Adipose tissue (tissue), 3 donors: ENCODE results near the gene PPIP5K2. TPM values are rescaled to one million over a fixed set of nuclear protein-coding genes. Genes with fewer than 3 reads are reported as not detected.

Experiments used
- H3K27ac ChIP-seq: one replicate; pipeline ENCODE4 v1.5.1; 2013; ENCODE audit warnings: low read depth, low read length
- WGBS, 3 donors: extraction: QIAGEN DNeasy Blood & Tissue Kit; methylation state at CpG; one replicate each; pipeline ENCODE4 v1.1.7; 2013; 5-methylcytosine and 5-hydroxymethylcytosine counted together
- polyA plus RNA-seq, 3 donors: library from polyadenylated mRNA; stranded (reverse); fragments of 200-250 nt; gene quantifications; one replicate each; pipeline ENCODE4 v1.2.3, GENCODE V29; 2013
- donor health status: healthy with polysubstance abuse.
- donor health status: Bipolar disorder and iron deficiency.
- donor health status: healthy.

PPIP5K2 gene
- polyA plus RNA-seq, 3 donors = 8.9 to 16.6 (median 10.8) TPM

DNA sequence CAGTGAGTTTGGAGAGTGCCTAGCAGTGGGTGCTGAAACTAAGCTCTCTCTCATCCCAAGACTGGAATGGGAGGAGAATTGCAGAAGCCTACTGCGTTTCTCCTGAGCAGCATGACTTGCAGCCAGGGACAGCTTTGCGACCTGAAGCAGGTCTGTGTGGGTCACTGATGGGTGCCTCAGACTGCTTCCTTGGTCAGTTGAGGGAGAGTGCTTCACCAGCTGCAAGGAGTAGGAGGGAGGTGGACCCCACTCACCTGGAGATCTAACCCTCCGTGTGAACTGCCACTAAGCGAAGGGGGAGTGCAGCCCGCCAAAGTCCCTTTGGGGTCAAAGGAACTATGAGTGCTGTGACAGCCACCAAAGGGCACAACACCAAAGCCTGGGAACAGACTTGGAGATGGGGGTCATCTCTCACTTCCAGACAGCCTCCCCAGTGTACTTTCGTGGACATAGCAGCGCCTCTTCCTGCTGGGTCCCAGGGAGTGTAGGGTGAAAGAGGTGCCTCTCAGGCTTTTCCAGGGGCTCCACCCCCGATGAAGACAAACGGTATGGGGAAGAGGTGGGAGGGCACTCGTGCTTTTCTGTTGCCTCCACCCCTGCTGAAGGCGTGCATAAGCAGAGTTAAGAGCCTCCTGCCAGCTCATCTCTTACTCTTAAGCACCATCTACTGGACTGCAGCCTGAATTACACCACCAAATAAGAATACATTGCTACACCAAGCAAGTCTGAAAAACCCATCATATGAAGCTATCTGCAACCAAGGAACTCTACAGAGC, 104.2 kb downstream of the PPIP5K2 start:
- WGBS, 3 donors = 52 to 59% (median 58%) methylated on average over 11 of the region's 11 CpGs
- H3K27ac ChIP-seq = no peak overlapping the region

DNA sequence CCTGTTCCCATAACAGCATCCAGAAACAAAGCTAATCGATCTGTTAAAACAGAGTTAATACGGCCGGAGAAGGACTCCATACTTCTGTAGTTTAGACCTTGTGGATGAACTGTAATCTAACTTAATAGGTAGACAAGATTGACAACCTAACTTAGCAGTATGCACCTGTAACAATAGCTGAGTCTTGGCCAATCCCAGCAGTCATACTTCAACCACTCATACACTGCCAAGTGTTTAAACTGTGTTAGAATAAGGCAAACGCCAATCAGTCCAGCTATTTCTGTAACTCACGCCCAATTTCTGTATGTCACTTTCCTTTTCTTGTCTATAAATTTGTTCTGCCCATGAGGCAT, 104.8 kb downstream of the PPIP5K2 start:
- H3K27ac ChIP-seq = no peak overlapping the region
- WGBS, 3 donors = 80 to 85% (median 85%) methylated on average over 5 of the region's 5 CpGs

DNA sequence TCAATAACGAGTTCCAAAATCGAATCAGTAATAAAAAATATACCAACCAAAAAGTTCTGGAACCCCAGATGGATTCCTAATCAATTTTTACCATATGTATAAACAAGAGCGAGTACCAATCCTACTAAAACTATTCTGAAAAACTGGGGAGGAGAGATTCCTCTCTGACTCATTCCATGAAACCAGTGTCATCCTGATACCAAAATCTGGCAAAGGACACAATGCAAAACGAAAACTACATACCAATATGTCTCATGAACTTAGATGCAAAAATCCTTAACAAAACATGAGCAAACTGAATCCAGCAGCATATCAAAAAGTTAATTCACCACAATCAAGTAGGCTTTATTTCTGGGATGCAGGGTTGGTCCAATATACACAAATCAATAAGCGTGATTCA, 108.0 kb downstream of the PPIP5K2 start:
- no peak overlapping the region for H3K27ac ChIP-seq
- 85 to 88% (median 88%) methylated on average over 5 of the region's 5 CpGs for WGBS, 3 donors

DNA sequence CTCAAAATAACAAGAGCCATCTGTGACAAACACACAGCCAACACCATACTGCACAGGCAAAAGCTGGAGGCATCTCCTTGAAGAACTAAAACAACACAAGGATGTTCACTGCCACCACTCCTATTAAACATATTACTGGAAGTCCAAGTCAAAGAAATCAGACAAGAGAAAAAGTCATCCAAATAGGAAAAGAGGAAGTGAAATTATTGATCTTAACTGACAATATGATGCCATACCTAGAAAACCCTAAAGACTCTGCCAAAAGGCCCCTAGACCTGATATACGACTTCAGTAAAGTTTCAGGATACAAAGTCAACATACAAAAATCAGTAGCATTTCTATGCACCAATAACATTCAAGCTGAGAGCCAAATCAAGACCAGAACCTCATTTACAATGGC, 108.5 kb downstream of the PPIP5K2 start:
- no peak overlapping the region for H3K27ac ChIP-seq
- 76 to 80% (median 80%) methylated on average over 1 of the region's 1 CpG for WGBS, 3 donors

DNA sequence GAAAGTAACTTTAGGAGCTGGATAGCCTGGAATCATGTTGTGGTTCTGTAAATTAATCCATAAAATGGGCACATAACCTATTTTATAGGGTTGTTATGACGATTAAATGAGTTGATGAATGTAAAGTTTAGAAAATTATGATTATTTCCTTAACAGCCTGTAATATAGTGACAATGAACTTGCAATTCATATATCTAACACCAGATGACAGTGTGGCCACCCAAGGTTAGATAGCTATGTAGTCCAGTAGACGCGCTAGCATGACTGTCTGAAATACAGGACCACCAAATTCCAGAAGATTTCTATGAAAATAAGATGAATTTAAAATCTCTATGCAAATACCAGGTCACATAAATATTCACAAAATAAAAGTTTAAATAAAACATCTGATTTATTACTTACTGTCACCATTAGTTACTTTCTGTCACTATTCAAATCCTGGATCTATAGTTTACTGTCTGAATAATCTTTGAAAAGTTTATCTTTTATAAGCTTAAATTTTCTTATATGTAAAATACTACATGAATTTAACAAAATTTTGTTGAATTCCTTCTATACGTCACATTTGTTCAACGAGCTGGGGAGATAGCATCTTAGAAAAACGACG, 112.4 kb downstream of the PPIP5K2 start:
- WGBS, 3 donors = 74 to 76% (median 74%) methylated on average over 7 of the region's 7 CpGs
- H3K27ac ChIP-seq = no peak overlapping the region

DNA sequence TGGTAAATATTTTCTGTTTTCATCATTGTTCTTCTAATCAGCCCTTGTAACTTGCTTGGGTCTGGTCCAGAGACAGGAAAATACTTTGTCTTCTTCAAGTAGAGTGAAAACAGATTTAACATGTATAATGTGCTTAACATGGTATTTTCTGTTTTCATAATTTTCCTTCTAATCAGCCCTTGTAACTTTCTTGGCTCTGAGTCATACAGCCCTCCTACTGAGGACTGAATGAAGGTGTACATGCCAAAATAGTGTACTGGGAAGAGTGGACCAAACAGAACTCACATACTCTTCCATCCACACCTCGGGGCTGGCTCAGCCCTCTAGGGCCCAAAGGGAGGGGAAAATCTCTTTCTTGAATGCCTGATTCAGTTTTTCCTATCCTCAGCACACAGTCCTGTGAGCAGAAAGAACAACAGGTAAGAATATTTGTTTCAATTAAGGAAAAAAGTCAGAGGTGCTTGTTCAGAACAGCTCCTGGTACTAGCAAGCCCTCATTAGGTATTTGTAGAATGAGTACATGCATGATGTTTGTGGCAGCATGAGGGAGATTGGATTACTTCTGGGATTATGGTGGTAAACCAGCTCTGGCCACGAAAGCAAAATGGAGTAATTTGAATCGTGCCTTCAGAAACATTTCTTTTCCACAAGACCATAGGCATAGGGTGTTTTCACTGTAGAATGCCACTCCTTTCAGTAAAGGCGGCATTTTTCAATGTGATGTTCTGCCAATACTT, 114.3 kb downstream of the PPIP5K2 start:
- no peak overlapping the region for H3K27ac ChIP-seq
- 87 to 88% (median 87%) methylated on average over 4 of the region's 4 CpGs for WGBS, 3 donors

DNA sequence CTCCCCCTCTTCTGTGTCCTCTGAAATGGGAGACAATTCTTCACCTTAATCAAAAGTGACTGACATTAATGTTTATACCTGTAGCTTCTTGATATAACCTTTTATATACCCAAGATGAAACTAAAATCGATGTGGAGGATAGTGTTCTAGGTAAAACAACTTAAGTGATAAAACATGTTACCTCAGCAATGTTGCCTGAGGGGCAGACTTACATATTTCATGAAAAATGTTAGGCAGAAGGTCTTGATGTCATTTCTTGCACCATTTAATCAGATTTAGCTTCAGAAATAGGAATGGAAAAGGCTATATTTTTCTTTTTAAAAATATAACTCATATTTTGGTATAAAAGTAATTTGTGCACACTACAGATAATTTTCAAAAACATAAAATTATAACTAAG, 115.8 kb downstream of the PPIP5K2 start:
- WGBS, 3 donors = 76 to 85% (median 81%) methylated on average over 1 of the region's 1 CpG
- H3K27ac ChIP-seq = no peak overlapping the region

DNA sequence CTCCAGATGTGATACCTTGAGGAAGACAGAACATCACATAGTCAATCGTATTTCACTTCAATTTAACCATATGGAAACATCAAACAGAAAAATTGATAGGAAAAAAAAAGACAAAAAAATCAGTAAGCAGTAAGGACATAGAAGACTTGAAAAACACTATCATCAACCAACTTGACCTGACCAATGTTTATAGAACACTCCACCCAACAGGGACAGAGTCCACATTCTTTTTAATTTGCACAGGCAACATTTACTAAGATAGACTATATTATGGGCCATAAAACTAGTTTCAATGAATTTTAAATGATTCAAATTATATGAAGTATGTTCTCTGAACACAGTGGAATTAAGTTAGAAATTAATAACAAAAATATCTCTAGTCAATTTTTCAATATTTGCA, 117.7 kb downstream of the PPIP5K2 start:
- no peak overlapping the region for H3K27ac ChIP-seq
- WGBS, 3 donors = 88 to 96% (median 90%) methylated on average over 1 of the region's 1 CpG

DNA sequence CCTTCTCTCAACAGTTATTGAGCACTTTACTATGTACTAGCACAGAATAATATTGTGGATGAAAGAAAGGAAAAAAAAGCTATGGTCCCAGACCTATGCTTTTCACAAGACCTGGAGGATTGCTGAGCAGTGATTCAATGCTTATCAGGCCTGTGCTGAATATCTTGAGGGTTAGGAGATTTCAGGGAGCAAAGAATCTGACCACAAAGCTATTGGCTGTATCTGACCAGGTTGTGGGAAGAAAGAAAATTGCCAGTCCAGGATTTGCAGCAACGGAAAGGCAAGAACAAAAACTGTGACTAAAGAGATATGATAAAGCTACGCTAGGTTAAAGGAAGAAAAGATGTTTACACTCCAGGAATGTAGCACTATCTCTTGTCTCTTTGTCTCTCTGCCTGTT, 123.6 kb downstream of the PPIP5K2 start:
- WGBS, 3 donors = 53 to 88% (median 77%) methylated on average over 2 of the region's 2 CpGs
- no peak overlapping the region for H3K27ac ChIP-seq

DNA sequence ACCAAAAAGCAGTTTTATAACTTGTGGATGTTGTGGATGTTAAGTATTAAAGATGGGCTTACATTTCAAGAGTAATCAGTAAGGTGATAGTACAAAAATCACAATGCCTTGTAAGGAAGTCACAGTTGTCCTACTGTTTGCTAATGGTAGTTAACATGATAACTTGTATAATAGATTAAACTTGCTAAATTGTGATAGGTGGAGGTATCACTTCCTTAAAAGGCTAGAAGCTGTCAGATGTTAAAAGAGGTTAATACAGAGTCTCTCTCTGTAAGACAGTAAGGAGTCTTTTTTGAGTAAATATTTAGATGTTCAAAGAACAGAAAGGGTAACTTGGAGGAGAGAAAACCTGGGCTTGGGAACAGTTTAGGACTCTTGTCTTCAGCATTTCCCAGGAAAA, 124.3 kb downstream of the PPIP5K2 start:
- H3K27ac ChIP-seq = no peak overlapping the region

DNA sequence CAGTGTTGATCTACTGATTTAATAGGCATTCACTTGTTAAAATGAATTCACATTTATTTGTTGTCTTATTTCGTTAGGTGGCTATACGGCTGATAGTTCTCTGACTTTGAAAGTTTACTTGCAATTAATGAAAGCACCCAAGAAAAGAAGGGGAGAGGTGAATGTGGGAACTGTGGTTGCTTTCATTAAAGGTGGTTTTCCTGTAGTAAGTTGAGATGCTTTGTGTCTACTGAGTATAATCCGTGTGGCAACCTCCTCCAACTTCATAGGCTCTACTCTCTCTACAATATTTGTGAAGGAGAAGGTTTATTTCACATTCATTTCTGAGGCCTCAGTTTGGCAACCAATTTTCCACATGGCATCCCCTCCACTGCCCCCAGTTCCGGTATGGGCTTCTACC, 125.7 kb downstream of the PPIP5K2 start:
- WGBS, 3 donors = 70 to 86% (median 78%) methylated on average over 4 of the region's 4 CpGs

DNA sequence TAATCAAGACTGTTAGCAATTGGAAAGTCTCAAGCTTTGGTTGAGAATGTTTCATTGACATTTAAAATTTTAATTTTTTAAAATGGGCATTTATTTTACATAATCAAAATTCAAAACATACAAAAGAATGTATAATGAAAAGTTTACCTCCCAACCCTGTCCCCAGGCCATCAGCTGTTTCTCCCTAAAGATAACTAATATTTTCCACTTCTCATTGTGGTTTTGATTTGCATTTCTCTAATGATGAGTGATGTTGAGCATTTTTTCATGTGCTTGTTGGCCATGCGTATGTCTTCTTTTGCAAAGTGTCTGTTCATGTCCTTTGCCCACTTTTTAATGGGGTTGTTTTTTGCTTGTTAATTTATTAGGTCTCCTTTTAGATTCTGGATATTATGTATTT, 127.0 kb downstream of the PPIP5K2 start:
- no peak overlapping the region for H3K27ac ChIP-seq
- WGBS, 3 donors = 97 to 98% (median 97%) methylated on average over 1 of the region's 1 CpG

More for the DNA sequence above, 125.7 kb downstream of the PPIP5K2 start:
- no peak overlapping the region for H3K27ac ChIP-seq

DNA sequence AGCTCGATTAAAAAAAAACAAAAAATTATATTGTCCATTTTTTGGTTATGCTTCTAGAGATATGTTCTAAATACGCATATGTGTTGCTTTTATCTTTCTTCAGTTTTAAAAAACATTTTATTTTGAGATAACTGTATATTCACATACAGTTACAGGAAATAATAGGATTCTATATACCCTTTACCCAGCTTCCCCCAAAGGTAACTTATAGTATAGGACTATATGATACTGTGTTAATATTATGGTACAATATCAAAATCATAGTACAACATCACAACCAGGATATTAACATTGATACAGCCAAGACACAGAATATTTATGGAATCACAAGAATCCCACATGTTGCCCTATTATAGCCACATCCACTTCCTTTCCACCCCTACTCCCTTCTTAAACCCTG, 129.0 kb downstream of the PPIP5K2 start:
- 92 to 95% (median 95%) methylated on average over 2 of the region's 2 CpGs for WGBS, 3 donors
- no peak overlapping the region for H3K27ac ChIP-seq

DNA sequence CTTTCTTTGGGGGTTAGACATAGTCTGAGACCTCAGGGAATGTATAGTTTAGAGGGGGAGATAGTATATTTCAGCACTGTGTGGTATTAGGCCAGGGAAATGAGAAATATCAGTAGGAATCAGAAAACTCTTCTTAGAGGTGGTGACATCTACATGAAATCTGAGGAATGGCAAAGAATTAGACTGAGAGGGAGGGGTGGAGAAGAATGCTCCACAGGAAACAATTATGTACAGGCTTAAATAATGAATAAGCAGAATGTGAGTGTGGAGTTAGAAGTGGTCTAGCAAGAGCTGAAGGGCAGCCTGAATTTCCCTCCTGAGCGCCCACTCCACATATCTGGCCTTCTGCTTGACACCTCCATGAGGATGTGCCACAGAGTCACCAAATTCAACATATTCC, 134.8 kb downstream of the PPIP5K2 start:
- WGBS, 3 donors = 0 to 96% (median 41%) methylated on average over 1 of the region's 1 CpG
- no peak overlapping the region for H3K27ac ChIP-seq

DNA sequence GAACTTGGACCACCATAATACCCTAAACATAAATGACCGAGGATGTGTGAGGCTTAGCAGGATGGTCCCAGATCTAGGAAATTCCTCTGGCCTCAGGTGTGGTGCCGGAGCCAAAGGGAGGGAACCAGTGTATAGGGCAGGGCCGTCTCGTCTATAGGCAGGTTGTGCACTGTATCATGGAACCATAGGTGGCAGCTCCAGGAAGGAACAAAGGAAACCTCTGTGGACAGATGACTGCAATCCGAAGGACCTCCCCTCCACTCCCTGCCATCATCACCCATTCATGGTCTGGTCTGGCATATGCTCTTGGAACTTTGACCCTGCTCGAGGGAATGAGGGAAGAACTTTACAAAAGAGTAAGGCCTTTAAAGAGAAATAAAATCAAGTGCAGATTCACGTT, 135.6 kb downstream of the PPIP5K2 start:
- 87 to 97% (median 91%) methylated on average over 7 of the region's 7 CpGs for WGBS, 3 donors
- H3K27ac ChIP-seq = no peak overlapping the region

DNA sequence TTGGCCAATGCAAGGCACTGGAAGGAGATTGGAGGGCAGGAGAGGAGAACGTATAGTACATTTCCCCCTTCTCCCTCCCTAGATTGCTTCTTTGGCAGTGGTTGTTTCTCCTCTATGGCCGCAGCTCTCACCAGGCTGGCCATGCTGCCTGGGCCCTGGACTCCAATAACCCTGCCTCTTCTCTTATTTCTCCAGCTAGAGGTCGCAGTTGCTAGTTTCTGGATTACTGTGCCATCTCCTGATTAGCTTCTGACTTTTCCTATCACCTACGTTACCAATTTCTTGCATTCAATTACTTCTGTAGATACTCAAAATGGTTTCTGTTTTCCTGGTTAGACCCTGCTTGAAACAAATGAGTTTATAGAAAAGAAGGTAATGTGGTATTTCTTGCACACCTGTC, 136.1 kb downstream of the PPIP5K2 start:
- 53 to 85% (median 81%) methylated on average over 4 of the region's 4 CpGs for WGBS, 3 donors
- H3K27ac ChIP-seq = no peak overlapping the region

DNA sequence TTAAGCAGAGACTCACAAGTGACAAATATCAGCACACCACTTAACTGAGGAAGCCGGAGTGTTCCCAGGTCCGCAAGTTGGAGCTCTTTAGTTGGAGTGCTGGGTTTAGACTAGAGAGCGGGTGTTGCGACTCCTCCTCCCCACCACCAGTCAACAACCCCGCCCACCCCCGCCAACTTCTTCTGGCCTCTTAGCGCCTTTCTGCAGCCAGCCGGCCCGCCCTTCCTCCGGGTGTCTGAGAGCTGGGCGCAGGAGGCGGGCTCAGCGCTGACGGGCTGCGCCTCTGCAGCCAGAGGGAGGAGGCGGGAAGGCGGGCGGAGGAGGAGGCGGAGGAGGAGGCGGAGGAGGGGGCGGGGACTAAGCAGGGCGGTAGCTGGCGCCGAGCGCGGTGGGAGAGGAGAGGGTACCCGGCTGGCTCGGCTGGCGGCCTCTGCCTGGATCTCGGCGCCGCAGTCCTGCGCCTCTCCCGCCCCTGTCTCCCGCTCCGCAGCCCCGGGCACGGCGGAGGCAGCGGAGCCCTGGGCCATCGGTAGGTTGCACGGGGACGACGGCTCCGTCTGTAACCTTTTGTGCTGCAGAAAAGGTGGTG, 138.4 kb downstream of the PPIP5K2 start, which contains the start of gene MACIR:
TSS of gene MACIR (plus strand) at position 396 of the 589 bp plus-strand sequence. CDS start 17,157 bp downstream, outside the sequence.
- WGBS, 3 donors = 0% methylated on average over 38 to 44 of the region's 45 CpGs
- H3K27ac ChIP-seq = peak within 1 kb of the TSS; percentile 81

DNA sequence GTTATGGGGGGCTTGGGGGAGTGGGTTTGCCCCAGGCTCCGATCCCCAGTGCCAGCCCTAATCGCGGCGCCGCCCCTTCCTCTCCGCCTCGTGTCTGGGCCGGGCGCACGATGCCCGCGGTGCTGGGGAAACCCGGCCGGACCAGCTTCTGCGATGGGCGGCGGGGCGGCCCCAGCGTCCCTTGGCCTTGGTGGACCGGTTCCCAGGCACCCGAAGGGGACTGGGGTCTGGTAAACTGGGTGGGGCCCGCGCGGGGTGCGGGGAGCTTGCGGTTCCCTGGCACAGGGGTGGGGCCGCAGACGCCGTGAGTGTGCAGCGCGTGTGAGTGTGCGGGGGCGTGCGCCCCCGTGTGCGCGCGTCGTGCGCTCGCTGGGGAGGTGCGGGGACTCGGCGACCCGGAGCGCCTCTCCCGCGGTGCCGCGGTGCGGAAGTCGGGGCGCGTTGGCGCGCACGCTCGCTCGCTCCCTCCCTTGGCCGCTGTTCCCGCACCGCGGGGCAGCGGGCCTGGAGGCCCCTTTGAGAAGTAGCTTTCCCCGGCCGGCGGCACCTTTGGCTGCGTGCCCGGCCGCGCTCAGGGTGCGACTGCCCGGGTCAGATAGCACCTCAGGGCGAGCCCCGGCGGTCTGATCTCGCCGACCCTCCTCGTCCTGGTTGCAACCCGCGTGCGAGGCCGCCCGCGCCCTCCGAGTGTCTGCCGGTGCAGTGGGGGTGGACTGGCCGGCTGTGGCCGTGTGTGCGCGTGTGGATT, 139.0 kb downstream of the PPIP5K2 start:
- H3K27ac ChIP-seq = peak overlapping the region; percentile 81
- 0% methylated on average over 81 to 91 of the region's 91 CpGs for WGBS, 3 donors
